Measurements from ENCODE around the gene SOX11. TPM values are rescaled to one million over a fixed set of nuclear protein-coding genes. Genes with fewer than 3 reads are reported as not detected.

Gene SOX11
- total RNA-seq, 5 donors from 2014 or later (not counting 1 experiment from before 2014, with no cell fraction given) = not detected

DNA sequence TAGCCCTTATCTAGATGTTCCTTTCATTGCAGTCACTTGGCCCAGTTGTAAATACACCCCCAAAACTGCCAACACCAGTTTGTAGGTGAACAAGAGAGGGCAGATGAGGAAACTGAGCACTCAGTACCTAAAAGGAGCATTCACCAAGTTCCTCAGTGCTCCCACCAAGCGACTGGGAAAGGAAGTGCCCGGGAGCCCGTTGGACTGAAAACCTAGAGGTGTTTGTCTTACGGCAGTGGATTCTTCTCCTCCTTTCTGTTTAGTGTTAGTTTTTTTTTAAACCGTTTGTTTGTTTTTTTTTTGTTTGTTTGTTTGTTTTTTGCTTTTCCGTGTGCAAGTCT, 43.3 kb downstream of the SOX11 start:
- H3K27ac Mint-ChIP-seq = no peak overlapping the region
- no peaks in the 10 kb centered on the region for H3K4me1 ChIP-seq (ENCODE audit: control insufficient read depth in 1 of 2, extremely low read depth in 1 of 2, insufficient read depth in 2 of 2, low read length in 2 of 2)
- peaks cover 0 to 6% (median 4%) of the 10 kb centered on the region in 3 donors for H3K9me3 Mint-ChIP-seq
- H3K36me3 Mint-ChIP-seq = no peaks in the 10 kb centered on the region
- H3K36me3 ChIP-seq (ENCODE audit: control insufficient read depth in 2 of 2, extremely low read depth in 1 of 2, insufficient read depth in 1 of 2, low read length in 1 of 2) = no peaks in the 10 kb centered on the region
- ChIA-PET CTCF (no interaction called here), POLR2A (no interaction called here)
- ATAC-seq (replicated peaks in 1 of 4) = no peak
- 86% methylated on average over 4 of the region's 6 CpGs for WGBS (ENCODE audit: insufficient coverage)
- H3K9me3 ChIP-seq = no peaks in the 10 kb centered on the region
- no peak overlapping the region for H3K4me3 Mint-ChIP-seq
- no peak overlapping the region for H3K27ac ChIP-seq (ENCODE audit: low read length)
- no peaks in the 10 kb centered on the region for H3K4me1 Mint-ChIP-seq
- H3K4me3 ChIP-seq (ENCODE audit: control insufficient read depth in 1 of 2, extremely low read depth in 1 of 2, low read length in 1 of 2) = no peak overlapping the region
- peaks cover 0 to under 1% of the 10 kb centered on the region in 2 experiments for H3K27me3 ChIP-seq (replicated peaks in 1 of 2; ENCODE audit: control insufficient read depth in 2 of 2, extremely low read depth in 1 of 2, insufficient read depth in 2 of 2, low read length in 1 of 2)
- no peak for DNase-seq
- H3K27me3 Mint-ChIP-seq = no peaks in the 10 kb centered on the region

- Mint-ChIP-seq H3K4me3 (no peak overlapping the region), H3K36me3 (no peaks in the 10 kb centered on the region), H3K4me1 (no peaks in the 10 kb centered on the region), H3K27ac (no peak overlapping the region), H3K27me3 (no peaks in the 10 kb centered on the region), H3K9me3 (peaks cover 0 to 6% (median 4%) of the 10 kb centered on the region in 3 donors)
- DNase-seq = no peak
- no peaks in the 10 kb centered on the region for H3K9me3 ChIP-seq
- no peak overlapping the region for H3K4me3 ChIP-seq (ENCODE audit: control insufficient read depth in 1 of 2, extremely low read depth in 1 of 2, low read length in 1 of 2)
- H3K27me3 ChIP-seq (replicated peaks in 1 of 2; ENCODE audit: control insufficient read depth in 2 of 2, extremely low read depth in 1 of 2, insufficient read depth in 2 of 2, low read length in 1 of 2) = peaks cover 0 to 6% of the 10 kb centered on the region in 2 experiments
- no peak for ATAC-seq (replicated peaks in 1 of 4)
- POLR2A ChIA-PET = no interaction called here
- no peak overlapping the region for H3K27ac ChIP-seq (ENCODE audit: low read length)
- CTCF ChIA-PET = no interaction called here
- WGBS (ENCODE audit: insufficient coverage) = 100% methylated on average over 2 of the region's 5 CpGs
- no peaks in the 10 kb centered on the region for H3K36me3 ChIP-seq (ENCODE audit: control insufficient read depth in 2 of 2, extremely low read depth in 1 of 2, insufficient read depth in 1 of 2, low read length in 1 of 2)
- no peaks in the 10 kb centered on the region for H3K4me1 ChIP-seq (ENCODE audit: control insufficient read depth in 1 of 2, extremely low read depth in 1 of 2, insufficient read depth in 2 of 2, low read length in 2 of 2)
Measured at GRCh38 chr2:5736050-5736449, 43.9 kb downstream of the SOX11 start.

DNA sequence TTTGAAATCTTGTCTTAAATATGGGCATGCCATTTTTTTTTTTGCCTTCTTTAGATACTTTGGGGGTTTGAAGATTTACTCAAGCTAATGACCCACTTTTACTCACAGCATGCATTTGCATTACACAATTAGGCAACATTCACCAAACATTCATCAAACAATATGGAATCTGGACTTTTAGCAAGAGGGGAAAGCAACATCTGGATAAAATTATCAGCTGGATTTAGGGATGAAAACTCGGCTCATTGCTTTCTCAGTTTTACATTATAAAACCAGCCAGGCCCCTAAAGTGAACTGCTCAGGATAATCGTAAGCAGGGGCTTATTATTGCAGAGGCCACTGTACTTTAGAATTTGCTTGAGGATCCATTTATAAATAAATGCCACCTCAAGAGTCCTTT, 44.7 kb downstream of the SOX11 start:
- ChIA-PET CTCF (no interaction called here), POLR2A (no interaction called here)
- H3K4me1 Mint-ChIP-seq = no peaks in the 10 kb centered on the region
- Histone ChIP-seq H3K27me3 (replicated peaks in 1 of 2; ENCODE audit: control insufficient read depth in 2 of 2, extremely low read depth in 1 of 2, insufficient read depth in 2 of 2, low read length in 1 of 2) (peaks cover 0 to 6% of the 10 kb centered on the region in 2 experiments), H3K4me3 (ENCODE audit: control insufficient read depth in 1 of 2, extremely low read depth in 1 of 2, low read length in 1 of 2) (no peak overlapping the region), H3K27ac (ENCODE audit: low read length) (no peak overlapping the region), H3K36me3 (ENCODE audit: control insufficient read depth in 2 of 2, extremely low read depth in 1 of 2, insufficient read depth in 1 of 2, low read length in 1 of 2) (no peaks in the 10 kb centered on the region), H3K4me1 (ENCODE audit: control insufficient read depth in 1 of 2, extremely low read depth in 1 of 2, insufficient read depth in 2 of 2, low read length in 2 of 2) (no peaks in the 10 kb centered on the region), H3K9me3 (no peaks in the 10 kb centered on the region)
- ATAC-seq (replicated peaks in 1 of 4) (no peak), DNase-seq (no peak)
- H3K9me3 Mint-ChIP-seq = peaks cover 0 to 6% (median 4%) of the 10 kb centered on the region in 3 donors
- no peaks in the 10 kb centered on the region for H3K36me3 Mint-ChIP-seq
- H3K27ac Mint-ChIP-seq = no peak overlapping the region
- no CpG with 5 or more reads among the region's 2 CpGs for WGBS (ENCODE audit: insufficient coverage)
- no peaks in the 10 kb centered on the region for H3K27me3 Mint-ChIP-seq
- no peak overlapping the region for H3K4me3 Mint-ChIP-seq

DNA sequence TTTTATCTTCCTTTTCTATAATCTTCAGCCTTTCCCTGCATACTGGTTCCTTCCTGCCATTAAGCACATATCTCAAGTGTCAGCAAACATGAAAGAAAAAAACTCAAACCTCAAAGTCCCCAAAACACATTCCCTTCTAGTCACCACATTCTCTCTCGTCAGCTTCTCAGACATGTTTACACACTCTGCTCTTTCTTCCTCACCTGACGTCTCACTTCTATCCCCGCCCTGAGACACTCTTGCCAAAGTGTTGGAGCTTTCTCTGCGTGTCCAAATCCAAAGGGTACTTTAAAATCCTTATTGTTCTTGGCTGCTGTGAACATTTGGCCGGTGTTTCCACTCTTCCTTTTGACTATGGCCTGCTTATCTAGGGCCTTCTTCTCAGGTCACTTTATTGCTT, 47.9 kb downstream of the SOX11 start:
- H3K27ac ChIP-seq (ENCODE audit: low read length) = no peak overlapping the region
- no peaks in the 10 kb centered on the region for H3K36me3 Mint-ChIP-seq
- H3K4me3 ChIP-seq (ENCODE audit: control insufficient read depth in 1 of 2, extremely low read depth in 1 of 2, low read length in 1 of 2) = no peak overlapping the region
- no peaks in the 10 kb centered on the region for H3K4me1 ChIP-seq (ENCODE audit: control insufficient read depth in 1 of 2, extremely low read depth in 1 of 2, insufficient read depth in 2 of 2, low read length in 2 of 2)
- H3K4me1 Mint-ChIP-seq = no peaks in the 10 kb centered on the region
- H3K36me3 ChIP-seq (ENCODE audit: control insufficient read depth in 2 of 2, extremely low read depth in 1 of 2, insufficient read depth in 1 of 2, low read length in 1 of 2) = no peaks in the 10 kb centered on the region
- no peaks in the 10 kb centered on the region for H3K9me3 ChIP-seq
- POLR2A ChIA-PET = no interaction called here
- peaks cover 0 to 6% of the 10 kb centered on the region in 2 experiments for H3K27me3 ChIP-seq (replicated peaks in 1 of 2; ENCODE audit: control insufficient read depth in 2 of 2, extremely low read depth in 1 of 2, insufficient read depth in 2 of 2, low read length in 1 of 2)
- no peaks in the 10 kb centered on the region for H3K27me3 Mint-ChIP-seq
- no peak overlapping the region for H3K4me3 Mint-ChIP-seq
- no peak overlapping the region for H3K27ac Mint-ChIP-seq
- H3K9me3 Mint-ChIP-seq = peaks cover 0 to 6% (median 0%) of the 10 kb centered on the region in 3 donors
- WGBS (ENCODE audit: insufficient coverage) = 52% methylated on average over 5 of the region's 5 CpGs
- ATAC-seq (replicated peaks in 1 of 4) (no peak), DNase-seq (no peak)
- CTCF ChIA-PET = no interaction called here

GRCh38 chr2:5740817-5741216, 48.6 kb downstream of the SOX11 start:
- Mint-ChIP-seq H3K4me1 (no peaks in the 10 kb centered on the region), H3K27ac (no peak overlapping the region), H3K9me3 (peaks cover 0 to under 1% (median 0%) of the 10 kb centered on the region in 3 donors), H3K27me3 (no peaks in the 10 kb centered on the region), H3K36me3 (no peaks in the 10 kb centered on the region), H3K4me3 (no peak overlapping the region)
- Histone ChIP-seq H3K4me3 (ENCODE audit: control insufficient read depth in 1 of 2, extremely low read depth in 1 of 2, low read length in 1 of 2) (no peak overlapping the region), H3K27ac (ENCODE audit: low read length) (no peak overlapping the region), H3K36me3 (ENCODE audit: control insufficient read depth in 2 of 2, extremely low read depth in 1 of 2, insufficient read depth in 1 of 2, low read length in 1 of 2) (no peaks in the 10 kb centered on the region), H3K9me3 (no peaks in the 10 kb centered on the region), H3K27me3 (replicated peaks in 1 of 2; ENCODE audit: control insufficient read depth in 2 of 2, extremely low read depth in 1 of 2, insufficient read depth in 2 of 2, low read length in 1 of 2) (peaks cover 0 to 6% of the 10 kb centered on the region in 2 experiments), H3K4me1 (ENCODE audit: control insufficient read depth in 1 of 2, extremely low read depth in 1 of 2, insufficient read depth in 2 of 2, low read length in 2 of 2) (no peaks in the 10 kb centered on the region)
- ATAC-seq (replicated peaks in 1 of 4) (no peak), DNase-seq (no peak)
- ChIA-PET CTCF (no interaction called here), POLR2A (no interaction called here)
- 73% methylated on average over 5 of the region's 6 CpGs for WGBS (ENCODE audit: insufficient coverage)

GRCh38 chr2:5741242-5741641, 49.1 kb downstream of the SOX11 start:
- no peaks in the 10 kb centered on the region for H3K4me1 Mint-ChIP-seq
- ATAC-seq (replicated peaks in 1 of 4) (no peak), DNase-seq (no peak)
- Histone ChIP-seq H3K4me1 (ENCODE audit: control insufficient read depth in 1 of 2, extremely low read depth in 1 of 2, insufficient read depth in 2 of 2, low read length in 2 of 2) (no peaks in the 10 kb centered on the region), H3K27me3 (replicated peaks in 1 of 2; ENCODE audit: control insufficient read depth in 2 of 2, extremely low read depth in 1 of 2, insufficient read depth in 2 of 2, low read length in 1 of 2) (peaks cover 0 to 6% of the 10 kb centered on the region in 2 experiments), H3K36me3 (ENCODE audit: control insufficient read depth in 2 of 2, extremely low read depth in 1 of 2, insufficient read depth in 1 of 2, low read length in 1 of 2) (no peaks in the 10 kb centered on the region), H3K4me3 (ENCODE audit: control insufficient read depth in 1 of 2, extremely low read depth in 1 of 2, low read length in 1 of 2) (no peak overlapping the region), H3K9me3 (no peaks in the 10 kb centered on the region), H3K27ac (ENCODE audit: low read length) (no peak overlapping the region)
- CTCF ChIA-PET = no interaction called here
- H3K9me3 Mint-ChIP-seq = no peaks in the 10 kb centered on the region
- H3K27ac Mint-ChIP-seq = no peak overlapping the region
- no peak overlapping the region for H3K4me3 Mint-ChIP-seq
- WGBS (ENCODE audit: insufficient coverage) = 82% methylated on average over 3 of the region's 5 CpGs
- POLR2A ChIA-PET = no interaction called here
- H3K27me3 Mint-ChIP-seq = no peaks in the 10 kb centered on the region
- H3K36me3 Mint-ChIP-seq = no peaks in the 10 kb centered on the region

GRCh38 chr2:5742126-5742525, 49.9 kb downstream of the SOX11 start:
- ChIA-PET POLR2A (no interaction called here), CTCF (no interaction called here)
- H3K4me1 Mint-ChIP-seq = no peaks in the 10 kb centered on the region
- 49% methylated on average over 3 of the region's 6 CpGs for WGBS (ENCODE audit: insufficient coverage)
- no peaks in the 10 kb centered on the region for H3K9me3 ChIP-seq
- H3K9me3 Mint-ChIP-seq = no peaks in the 10 kb centered on the region
- no peak overlapping the region for H3K4me3 ChIP-seq (ENCODE audit: control insufficient read depth in 1 of 2, extremely low read depth in 1 of 2, low read length in 1 of 2)
- ATAC-seq (replicated peaks in 1 of 4) (no peak), DNase-seq (no peak)
- no peaks in the 10 kb centered on the region for H3K36me3 ChIP-seq (ENCODE audit: control insufficient read depth in 2 of 2, extremely low read depth in 1 of 2, insufficient read depth in 1 of 2, low read length in 1 of 2)
- no peak overlapping the region for H3K27ac ChIP-seq (ENCODE audit: low read length)
- H3K4me1 ChIP-seq (ENCODE audit: control insufficient read depth in 1 of 2, extremely low read depth in 1 of 2, insufficient read depth in 2 of 2, low read length in 2 of 2) = no peaks in the 10 kb centered on the region
- no peak overlapping the region for H3K27ac Mint-ChIP-seq
- H3K4me3 Mint-ChIP-seq = no peak overlapping the region
- no peaks in the 10 kb centered on the region for H3K36me3 Mint-ChIP-seq
- H3K27me3 Mint-ChIP-seq = no peaks in the 10 kb centered on the region
- peaks cover 0 to 6% of the 10 kb centered on the region in 2 experiments for H3K27me3 ChIP-seq (replicated peaks in 1 of 2; ENCODE audit: control insufficient read depth in 2 of 2, extremely low read depth in 1 of 2, insufficient read depth in 2 of 2, low read length in 1 of 2)

All from T-cell (primary cell).